ENCODE data around the gene SHB. TPM values are rescaled to one million over a fixed set of nuclear protein-coding genes. Genes with fewer than 3 reads are reported as not detected.
A peak's percentile ranks its signal among the peaks of the same experiment; 100 is the strongest.
"Not testable (repeated sequence)": the region's sequence is repeated elsewhere in the genome, so short reads cannot be mapped to it uniquely, and the experiment has no call there.

The SHB gene
- total RNA-seq, 1 experiment from 2014 or later = 7.6 TPM

- CTCF ChIA-PET = interaction anchor here (0.7 kb wide), 1 partner anchor 10 kb away, joined by 3 read pairs; no protein-coding TSS in a partner anchor
These were observed 21.5 kb downstream of the SHB start for GRCh38 chr9:38047301-38048251.

GRCh38 chr9:38046661-38047300, 22.2 kb downstream of the SHB start:
- Mint-ChIP-seq H3K9me3 (ENCODE audit: low read depth, unreplicated experiment) (no peaks in the 10 kb centered on the region), H3K36me3 (ENCODE audit: insufficient read depth, unreplicated experiment) (peaks cover 23% of the 10 kb centered on the region), H3K27me3 (ENCODE audit: unreplicated experiment) (no peaks in the 10 kb centered on the region), H3K4me3 (ENCODE audit: low read depth, unreplicated experiment) (peak overlapping the region; percentile 45), H3K27ac (ENCODE audit: unreplicated experiment) (peak overlapping the region; percentile 87), H3K4me1 (ENCODE audit: low read depth, unreplicated experiment) (peaks cover 18% of the 10 kb centered on the region)
- no peak for TF ChIP-seq CTCF (IDR thresholded peaks at IDR 0.05; ENCODE audit: unreplicated experiment)
- no TSS peak for BruUV-seq (replicated peaks)
- intact Hi-C loops (cut with micrococcal nuclease; ENCODE audit: unreplicated experiment) = loop anchor here (10.0 kb wide), 1 partner anchor 82 kb away; no protein-coding TSS in a partner anchor
- DNase-seq = peak; percentile 32
- CTCF ChIA-PET = interaction anchor here (0.7 kb wide), 1 partner anchor 9 kb away, joined by 3 read pairs; no protein-coding TSS in a partner anchor

More at GRCh38 chr9:38047301-38048251, 21.5 kb downstream of the SHB start:
- TF ChIP-seq CTCF (IDR thresholded peaks at IDR 0.05; ENCODE audit: unreplicated experiment) = no peak
- DNase-seq = peak; percentile 66
- Mint-ChIP-seq H3K27me3 (ENCODE audit: unreplicated experiment) (no peaks in the 10 kb centered on the region), H3K9me3 (ENCODE audit: low read depth, unreplicated experiment) (no peaks in the 10 kb centered on the region), H3K36me3 (ENCODE audit: insufficient read depth, unreplicated experiment) (peaks cover 25% of the 10 kb centered on the region), H3K4me1 (ENCODE audit: low read depth, unreplicated experiment) (peaks cover 25% of the 10 kb centered on the region), H3K27ac (ENCODE audit: unreplicated experiment) (peak overlapping the region; percentile 87), H3K4me3 (ENCODE audit: low read depth, unreplicated experiment) (peak overlapping the region; percentile 45)
- TSS peak; percentile 85 for BruUV-seq (replicated peaks)
- intact Hi-C loops (cut with micrococcal nuclease; ENCODE audit: unreplicated experiment) = loop anchor here (10.0 kb wide), 1 partner anchor 83 kb away; no protein-coding TSS in a partner anchor

DNA sequence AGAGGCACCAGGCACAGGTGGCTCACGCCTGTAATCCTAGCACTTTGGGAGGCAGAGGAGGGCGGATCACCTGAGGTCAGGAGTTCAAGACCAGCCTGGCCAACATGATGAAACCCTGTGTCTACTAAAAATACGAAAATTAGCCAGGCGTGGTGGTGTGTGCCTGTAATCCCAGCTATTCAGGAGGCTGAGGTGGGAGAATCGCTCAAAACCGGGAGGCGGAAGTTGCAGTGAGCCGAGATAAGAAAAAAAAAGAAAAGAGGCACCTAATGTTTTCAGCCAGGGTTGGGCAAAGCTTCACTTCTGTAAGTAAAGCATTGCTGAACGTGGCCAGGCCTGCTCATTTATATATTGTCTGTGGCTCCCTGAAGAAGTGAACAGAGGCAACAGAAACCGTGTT, 23.1 kb downstream of the SHB start:
- H3K4me1 Mint-ChIP-seq (ENCODE audit: low read depth, unreplicated experiment) = peaks cover 18% of the 10 kb centered on the region
- peak overlapping the region; percentile 32 for H3K4me3 Mint-ChIP-seq (ENCODE audit: low read depth, unreplicated experiment)
- BruUV-seq (replicated peaks) = not testable (repeated sequence)

DNA sequence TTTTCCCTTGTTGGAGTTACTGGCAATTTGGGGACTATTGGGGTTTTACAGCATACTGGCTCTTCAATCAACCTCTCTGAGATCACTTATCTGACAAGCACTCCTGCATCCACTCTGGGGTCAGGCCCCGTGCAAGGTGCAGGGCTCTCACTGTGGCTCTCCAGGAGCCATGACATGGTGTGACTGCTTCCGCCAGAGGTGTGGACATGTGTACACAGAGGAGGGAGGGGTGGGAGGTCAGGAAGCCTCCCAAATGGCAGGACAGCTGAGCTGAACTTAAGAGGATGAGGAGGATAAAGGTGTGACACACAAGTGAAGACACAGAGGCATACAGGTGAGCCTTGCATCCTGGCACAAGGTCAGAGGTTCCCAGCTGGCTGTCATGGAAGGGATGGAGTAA, 24.3 kb downstream of the SHB start:
- Mint-ChIP-seq H3K36me3 (ENCODE audit: insufficient read depth, unreplicated experiment) (peaks cover 19% of the 10 kb centered on the region), H3K4me3 (ENCODE audit: low read depth, unreplicated experiment) (no peak overlapping the region), H3K27ac (ENCODE audit: unreplicated experiment) (peak overlapping the region; percentile 77), H3K9me3 (ENCODE audit: low read depth, unreplicated experiment) (no peaks in the 10 kb centered on the region), H3K27me3 (ENCODE audit: unreplicated experiment) (no peaks in the 10 kb centered on the region), H3K4me1 (ENCODE audit: low read depth, unreplicated experiment) (peaks cover 18% of the 10 kb centered on the region)
- CTCF ChIA-PET = interaction anchor here (0.7 kb wide), 1 partner anchor 23 kb away, joined by 3 read pairs; no protein-coding TSS in a partner anchor
- BruUV-seq (replicated peaks) = no TSS peak
- intact Hi-C loops (cut with micrococcal nuclease; ENCODE audit: unreplicated experiment) = loop anchor here (10.0 kb wide), 1 partner anchor 80 kb away; no protein-coding TSS in a partner anchor
- no peak for DNase-seq
- TF ChIP-seq CTCF (IDR thresholded peaks at IDR 0.05; ENCODE audit: unreplicated experiment) = no peak

More for the DNA sequence above, 23.1 kb downstream of the SHB start:
- H3K27me3 Mint-ChIP-seq (ENCODE audit: unreplicated experiment); DNase-seq; H3K9me3 Mint-ChIP-seq (ENCODE audit: low read depth, unreplicated experiment); CTCF ChIA-PET: not testable (repeated sequence)
- peaks cover 19% of the 10 kb centered on the region for H3K36me3 Mint-ChIP-seq (ENCODE audit: insufficient read depth, unreplicated experiment)
- intact Hi-C loops (cut with micrococcal nuclease; ENCODE audit: unreplicated experiment) = loop anchor here (10.0 kb wide), 1 partner anchor 81 kb away; no protein-coding TSS in a partner anchor
- peak overlapping the region; percentile 44 for H3K27ac Mint-ChIP-seq (ENCODE audit: unreplicated experiment)
